Activated T-helper 1 cell treated with anti-CD3 and anti-CD28 coated beads, Interleukin-2, amount 50 U/mL, for 16 hours (primary cell): ENCODE results near the gene RXRA.

Source experiments
- DNase-seq, 2 donors: peaks; one replicate each; pipeline ENCODE4 v3.0.0-alpha.2; 2020; ENCODE audit warnings: low read depth in 1 of 2, low spot score in 1 of 2

RXRA gene

DNA sequence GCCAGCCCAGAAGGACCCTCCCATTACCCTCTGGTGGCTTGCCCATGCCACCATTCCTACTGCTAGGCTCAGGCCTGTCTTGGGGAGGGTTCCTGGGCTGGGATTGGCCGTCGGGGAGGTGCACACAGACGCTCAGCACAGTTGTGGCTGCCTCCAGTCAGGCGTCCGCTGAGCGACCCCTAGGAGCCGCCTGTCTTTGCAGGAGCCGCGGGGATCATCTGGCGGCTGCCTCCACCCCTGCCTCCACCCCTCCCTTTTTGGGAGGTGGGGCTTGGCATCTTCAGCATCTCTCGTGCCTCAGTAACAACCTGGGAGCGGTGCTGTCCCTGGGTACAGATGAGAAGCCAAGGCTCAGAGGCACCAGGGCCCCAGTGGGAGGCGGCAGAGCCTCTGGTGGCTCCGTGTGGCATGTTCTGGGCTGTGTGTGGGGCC, 39.6 kb downstream of the RXRA start:
- no peak for DNase-seq

DNA sequence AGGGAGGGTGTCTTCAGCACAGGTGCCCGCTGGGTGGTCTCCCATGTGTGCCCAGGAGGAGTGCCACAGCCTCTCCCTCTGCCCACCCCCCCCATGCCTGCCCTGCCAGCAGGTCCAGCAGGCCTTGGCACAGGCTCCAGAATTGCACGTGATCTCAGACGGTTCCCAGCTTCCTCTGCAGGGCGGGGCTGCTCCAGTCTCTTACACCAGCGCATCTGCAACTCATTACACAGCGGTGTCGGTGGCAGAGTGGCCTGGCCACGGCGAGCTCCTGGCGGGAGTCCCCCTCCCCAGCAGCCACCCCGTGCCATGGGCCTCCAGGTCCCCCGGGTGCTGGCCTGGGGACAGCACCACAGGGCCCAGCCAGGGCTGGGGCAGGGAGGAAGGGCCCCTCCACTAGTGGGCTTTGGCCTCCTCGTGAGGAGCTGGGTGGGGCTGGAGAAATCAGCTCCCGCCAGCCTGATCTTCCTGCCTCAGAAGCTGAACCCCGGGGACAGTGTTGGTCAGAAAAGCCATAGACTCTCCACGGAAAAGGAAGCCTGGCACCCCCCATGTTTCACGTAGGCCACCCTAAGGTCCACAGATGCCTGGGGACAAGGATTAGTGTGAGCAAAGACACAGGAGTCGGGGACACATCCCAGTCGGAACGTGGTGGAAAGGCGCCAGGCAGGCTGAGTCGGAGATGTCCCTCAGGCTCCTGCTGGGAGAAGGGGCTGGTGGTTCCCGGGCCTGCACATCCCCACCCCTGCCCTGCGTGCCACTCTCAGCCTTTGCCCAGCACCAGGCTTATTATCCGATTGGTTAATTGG, 40.2 kb downstream of the RXRA start:
- DNase-seq = no peak

DNA sequence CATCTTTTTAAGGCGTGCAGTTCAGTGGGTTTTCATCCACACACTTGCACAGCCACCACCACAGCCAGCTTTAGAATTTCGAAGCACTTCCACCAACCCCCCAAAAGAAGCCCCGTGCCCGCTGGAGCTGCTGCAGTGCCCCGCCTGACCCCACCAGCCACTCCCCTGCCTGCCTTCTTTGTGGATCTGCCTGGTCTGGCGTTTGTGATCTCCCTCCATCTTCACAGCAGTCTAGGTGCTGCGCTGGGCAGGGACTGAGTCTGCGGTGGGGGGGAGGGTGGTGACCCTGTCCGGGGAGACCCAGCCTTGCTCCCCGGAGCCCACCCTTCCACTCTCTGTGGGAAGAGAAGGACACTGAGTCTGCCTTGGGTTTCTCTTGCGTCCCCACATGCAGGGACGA, 40.8 kb downstream of the RXRA start:
- no peak for DNase-seq

DNA sequence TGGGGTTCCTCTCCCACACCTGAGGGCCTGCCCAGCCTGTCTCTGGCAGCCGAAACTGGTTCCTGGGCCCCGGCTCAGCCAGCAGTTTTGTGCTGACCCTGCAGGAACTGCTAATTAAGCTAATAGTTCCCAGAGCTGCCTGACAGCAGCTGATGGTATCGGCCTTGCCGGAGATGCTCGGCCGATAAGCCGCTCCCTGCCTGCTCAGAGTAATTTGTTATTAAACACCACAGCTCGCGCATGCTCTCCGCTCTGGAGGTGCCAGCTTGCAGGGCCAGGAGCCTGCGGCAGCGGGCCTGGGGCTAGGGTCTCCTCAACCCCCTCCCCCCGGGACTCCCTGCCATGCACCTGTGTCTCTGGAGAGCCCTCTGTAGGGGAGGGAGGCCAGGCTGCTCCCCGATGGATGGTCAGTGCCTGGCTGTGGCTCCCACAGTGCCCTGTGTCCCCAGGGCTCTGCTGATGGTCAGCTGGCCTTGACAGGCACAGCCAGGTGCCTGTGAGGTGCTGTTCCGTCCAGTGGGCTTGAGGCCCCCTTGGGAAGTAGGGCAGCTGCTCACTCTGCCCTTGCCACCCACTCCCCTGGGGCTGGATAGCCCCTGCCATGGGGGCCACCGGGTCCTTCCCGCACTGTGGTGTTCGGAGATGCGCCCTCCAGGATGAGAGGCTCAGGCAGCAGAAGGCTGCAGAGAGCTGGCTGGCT, 41.7 kb downstream of the RXRA start:
- no peak for DNase-seq

- no peak for DNase-seq
These were observed 42.3 kb downstream of the RXRA start for GRCh38 chr9:134368571-134368970.

DNA sequence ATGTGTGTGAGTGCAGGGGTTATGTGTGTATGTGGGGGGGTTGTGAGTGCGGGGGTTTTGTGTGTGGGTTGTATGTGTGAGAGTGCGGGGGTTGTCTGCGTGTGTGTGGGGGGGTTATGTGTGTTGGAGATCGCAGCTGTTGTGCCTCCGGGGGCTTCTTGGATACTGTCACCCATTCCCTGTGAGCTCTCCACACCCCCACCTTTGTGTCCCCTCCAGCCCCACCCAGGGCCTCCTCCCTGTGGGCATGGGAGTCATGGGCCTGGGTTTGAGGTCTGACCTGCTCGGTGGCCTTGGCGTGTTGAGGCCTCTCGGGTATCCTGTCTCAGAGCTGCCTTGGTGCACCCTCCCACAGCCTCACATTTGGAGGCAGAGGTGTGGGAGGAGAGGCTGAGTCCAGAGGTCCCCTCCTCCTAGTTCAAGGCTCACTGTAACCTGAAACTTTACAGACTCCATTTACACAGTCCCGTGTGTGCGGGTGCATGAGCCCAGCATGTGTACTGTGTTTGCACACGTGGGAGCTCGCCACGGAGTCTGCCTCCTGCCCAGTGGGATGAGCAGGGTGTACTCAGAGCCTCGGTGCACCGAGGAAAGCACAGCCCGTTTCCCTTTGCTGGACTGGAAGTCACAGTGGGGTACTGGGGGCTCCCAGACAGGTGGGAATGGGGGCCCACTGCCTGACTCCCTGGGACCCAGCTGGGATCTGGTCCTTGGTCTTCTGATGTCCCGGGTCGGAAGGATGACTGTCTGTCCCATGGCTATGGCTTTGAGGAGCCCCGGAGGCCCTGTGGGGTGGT, 43.4 kb downstream of the RXRA start:
- DNase-seq = no peak

GRCh38 chr9:134370213-134370492, 43.9 kb downstream of the RXRA start:
- no peak for DNase-seq

DNA sequence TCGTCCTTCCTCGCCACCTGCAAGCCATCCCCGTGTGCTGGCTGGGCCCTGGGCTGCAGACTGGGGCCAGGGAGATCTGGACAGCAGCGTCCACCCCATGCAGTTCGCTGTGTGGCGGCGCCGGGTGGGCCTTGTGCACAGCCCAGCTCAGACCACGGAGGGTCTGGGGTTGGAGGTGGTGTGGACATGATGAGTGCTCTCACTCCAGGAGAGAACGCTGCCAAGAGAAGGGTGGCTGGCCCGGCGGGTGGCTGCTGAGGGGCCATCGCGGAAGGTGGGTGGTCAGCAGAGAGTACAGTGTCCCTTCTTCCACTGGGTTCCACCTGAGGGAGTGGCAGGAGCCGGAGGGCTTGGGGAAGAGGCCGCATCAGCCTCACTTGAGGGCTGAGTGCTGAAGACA, 44.4 kb downstream of the RXRA start:
- no peak for DNase-seq

GRCh38 chr9:134371731-134372130, 45.5 kb downstream of the RXRA start:
- no peak for DNase-seq

DNA sequence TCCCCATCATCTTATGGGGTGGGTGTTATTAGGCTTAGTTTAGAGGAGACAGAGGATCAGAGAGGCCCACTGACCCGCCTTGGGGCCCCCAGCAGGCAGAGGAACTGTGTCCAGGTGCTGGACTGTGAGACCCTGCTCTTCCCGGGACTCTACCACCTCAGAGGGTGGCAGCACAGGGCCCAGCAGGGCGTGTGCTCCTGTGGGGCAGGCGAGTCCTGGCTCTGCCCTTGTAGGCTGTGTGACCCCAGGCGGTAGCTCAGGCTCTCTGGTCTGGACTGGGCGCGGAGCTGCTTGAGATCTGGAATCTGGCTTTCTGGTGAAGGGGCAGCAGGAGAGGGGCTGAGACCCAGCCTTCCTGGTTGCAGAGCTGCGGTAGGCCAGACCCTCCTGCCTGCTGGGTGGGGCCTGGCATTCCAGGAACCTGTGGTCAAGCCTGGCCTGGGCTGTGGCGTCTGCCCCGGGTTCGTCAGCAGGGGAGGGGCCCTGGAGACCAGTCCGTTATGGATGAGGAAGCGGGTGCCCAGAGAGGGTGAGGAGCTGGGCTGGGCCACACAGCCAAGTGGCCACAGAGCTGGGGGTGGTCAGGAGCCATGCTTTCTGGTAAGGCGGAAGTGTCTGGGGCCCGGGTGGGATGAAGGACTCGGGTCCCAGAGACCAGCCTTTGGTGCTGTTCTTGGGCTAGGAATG, 46.5 kb downstream of the RXRA start:
- no peak for DNase-seq

DNA sequence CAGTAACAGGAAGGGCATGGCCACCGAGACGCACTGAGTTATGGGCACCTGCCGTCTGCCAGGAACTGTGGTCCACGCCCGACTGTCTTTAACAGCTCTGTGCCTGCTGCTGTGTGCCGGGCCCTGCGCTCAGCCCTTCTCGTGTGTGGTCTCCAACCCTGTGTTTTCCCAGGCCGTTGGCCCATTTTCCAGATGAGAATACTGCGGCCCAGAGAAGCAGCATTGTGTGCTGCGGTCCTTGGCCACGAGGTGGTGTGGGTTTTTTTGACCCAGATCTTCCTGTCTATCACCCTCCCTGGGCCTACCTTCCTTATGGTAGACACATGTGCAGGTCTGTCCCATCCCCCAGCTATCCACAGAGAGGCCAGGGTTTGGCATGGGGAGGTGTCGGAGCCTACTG, 47.0 kb downstream of the RXRA start:
- DNase-seq = no peak

DNA sequence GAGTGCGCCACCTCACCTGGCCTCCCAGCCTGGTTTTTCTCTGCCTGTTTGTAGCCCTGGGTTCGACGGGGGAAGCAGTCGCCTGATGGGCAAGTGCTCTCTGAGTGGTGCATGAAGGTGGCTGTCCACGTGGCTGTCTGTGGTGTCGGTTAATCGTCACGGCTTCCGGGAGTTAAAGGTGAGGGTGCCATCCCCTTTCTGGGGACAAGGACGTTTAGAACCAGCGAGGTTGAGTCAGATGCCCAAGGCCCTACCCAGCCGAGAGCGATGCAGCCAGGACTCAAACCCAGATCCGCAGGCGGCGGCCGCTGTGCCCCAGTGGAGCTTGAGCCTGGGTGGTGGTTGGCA, 47.7 kb downstream of the RXRA start:
- DNase-seq = no peak

- DNase-seq = no peak
These were observed 48.2 kb downstream of the RXRA start for GRCh38 chr9:134374301-134375010.

DNA sequence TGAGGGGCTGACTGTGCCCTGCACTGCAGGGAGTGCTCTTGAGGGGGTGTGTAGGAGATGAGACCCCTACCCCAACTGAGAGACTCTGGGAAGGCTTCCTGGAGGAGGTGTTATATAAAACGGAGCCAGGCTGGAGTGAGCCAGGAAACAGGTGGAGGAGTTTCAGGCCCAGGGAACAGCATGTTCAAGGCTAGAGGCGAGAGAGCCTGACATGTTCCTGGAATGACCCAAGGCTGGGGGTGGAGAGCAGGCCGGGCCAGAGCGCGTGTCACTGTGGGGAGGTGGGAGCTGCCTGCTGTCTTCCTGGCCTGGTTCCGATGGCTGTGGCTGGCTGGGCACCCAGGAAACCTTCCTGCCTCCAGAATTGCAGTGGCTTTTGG, 48.7 kb downstream of the RXRA start:
- no peak for DNase-seq

GRCh38 chr9:134375430-134376385, 49.5 kb downstream of the RXRA start:
- DNase-seq = no peak

DNA sequence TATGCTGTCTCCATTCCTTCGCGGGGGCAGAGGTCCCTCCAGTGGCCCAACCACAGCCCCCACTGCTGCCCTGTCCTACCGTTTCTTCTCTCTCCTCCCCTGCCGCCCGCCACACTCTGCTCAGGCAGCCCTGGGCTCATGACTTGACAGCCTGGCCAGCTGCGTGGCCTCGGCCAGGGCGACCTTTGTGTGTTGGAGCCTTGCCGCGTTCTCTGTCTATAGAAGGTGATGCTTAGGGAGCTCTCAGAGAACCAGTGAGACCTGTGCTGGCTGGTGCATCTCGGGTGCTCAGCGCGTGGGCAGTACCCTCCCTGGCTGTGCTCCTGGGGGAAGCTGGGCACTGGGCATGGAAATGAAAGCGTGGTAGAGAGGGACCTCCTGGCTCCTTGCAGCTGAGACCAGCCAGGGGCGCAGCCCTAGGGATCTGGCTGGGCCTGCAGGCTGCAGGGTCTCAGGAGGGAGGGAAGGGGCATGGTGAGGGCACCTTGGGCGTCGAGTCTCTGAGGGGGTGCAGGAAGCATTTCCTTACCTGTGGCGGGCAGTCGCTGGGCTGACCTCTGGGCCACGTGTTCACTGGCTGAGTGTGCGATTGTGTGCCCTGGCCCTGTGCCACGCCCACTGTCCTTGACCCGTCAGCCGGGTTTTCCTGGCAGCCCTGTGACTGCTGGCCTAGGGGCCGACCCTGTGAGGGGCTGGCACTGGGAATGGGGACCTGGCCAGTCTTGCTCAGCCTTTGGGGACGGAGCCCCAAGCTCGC, 50.3 kb downstream of the RXRA start:
- no peak for DNase-seq

GRCh38 chr9:134377143-134377484, 50.9 kb downstream of the RXRA start:
- no peak for DNase-seq

GRCh38 chr9:134377976-134378375, 51.7 kb downstream of the RXRA start:
- DNase-seq = no peak

GRCh38 chr9:134378901-134379338, 52.7 kb downstream of the RXRA start:
- no peak for DNase-seq
